HG03064 (cell line): Measurements from ENCODE around the gene EVPL.
"Not testable (repeated sequence)": the region's sequence is repeated elsewhere in the genome, so short reads cannot be mapped to it uniquely, and the experiment has no call there.

ENCODE experiments used
- ATAC-seq: cut with Tn5 transposase; IDR thresholded peaks from one replicate; pipeline ENCODE4 v1.9.1; 2021; ENCODE audit warnings: low read depth; ENCODE audit not compliant: unreplicated experiment

EVPL gene

GRCh38 chr17:76027159-76027839 is at the start of gene EVPL:
TSS of gene EVPL (minus strand) at chr17:76027306. CDS start at chr17:76027198, 108 bp downstream.
- ATAC-seq: no peak

- no peak for ATAC-seq
These were observed 49.1 kb upstream of the EVPL start for GRCh38 chr17:76076146-76076764.

- no peak for ATAC-seq
These were observed 48.4 kb upstream of the EVPL start for GRCh38 chr17:76075364-76076145.

DNA sequence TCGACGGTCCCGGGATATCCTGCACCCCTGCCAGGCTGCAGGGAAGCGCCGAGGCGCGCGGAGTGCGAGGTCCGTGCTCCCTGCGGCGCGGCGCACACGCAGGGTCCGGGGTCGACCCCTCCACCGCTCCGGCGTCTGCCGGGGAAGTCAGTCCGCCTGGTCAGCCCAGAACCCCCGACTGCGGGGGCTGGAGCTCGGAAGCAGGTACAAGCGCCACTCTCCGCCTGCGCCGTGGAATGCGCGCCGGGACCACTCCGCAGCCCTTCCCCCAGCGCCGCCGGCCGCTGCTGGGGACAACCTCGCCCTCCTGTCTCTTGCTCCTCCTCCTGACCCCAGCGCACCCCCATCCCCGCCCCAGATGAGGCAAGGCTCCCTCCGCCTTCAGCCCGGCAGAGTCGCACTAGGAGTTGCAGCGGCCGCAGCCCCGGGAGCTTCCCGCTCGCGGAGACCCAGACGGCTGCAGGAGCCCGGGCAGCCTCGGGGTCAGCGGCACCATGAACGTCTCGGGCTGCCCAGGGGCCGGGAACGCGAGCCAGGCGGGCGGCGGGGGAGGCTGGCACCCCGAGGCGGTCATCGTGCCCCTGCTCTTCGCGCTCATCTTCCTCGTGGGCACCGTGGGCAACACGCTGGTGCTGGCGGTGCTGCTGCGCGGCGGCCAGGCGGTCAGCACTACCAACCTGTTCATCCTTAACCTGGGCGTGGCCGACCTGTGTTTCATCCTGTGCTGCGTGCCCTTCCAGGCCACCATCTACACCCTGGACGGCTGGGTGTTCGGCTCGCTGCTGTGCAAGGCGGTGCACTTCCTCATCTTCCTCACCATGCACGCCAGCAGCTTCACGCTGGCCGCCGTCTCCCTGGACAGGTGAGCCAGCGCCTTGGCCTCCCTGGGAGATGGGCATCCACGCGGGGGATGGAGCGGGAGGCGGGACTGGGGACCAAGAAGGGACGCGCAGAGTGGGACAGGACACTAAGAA is 47.6 kb upstream of the EVPL start, which contains the start of gene GALR2:
TSS of gene GALR2 (plus strand) at position 392 of the 974 bp plus-strand sequence. CDS start at position 495, 103 bp downstream.
- no peak for ATAC-seq

DNA sequence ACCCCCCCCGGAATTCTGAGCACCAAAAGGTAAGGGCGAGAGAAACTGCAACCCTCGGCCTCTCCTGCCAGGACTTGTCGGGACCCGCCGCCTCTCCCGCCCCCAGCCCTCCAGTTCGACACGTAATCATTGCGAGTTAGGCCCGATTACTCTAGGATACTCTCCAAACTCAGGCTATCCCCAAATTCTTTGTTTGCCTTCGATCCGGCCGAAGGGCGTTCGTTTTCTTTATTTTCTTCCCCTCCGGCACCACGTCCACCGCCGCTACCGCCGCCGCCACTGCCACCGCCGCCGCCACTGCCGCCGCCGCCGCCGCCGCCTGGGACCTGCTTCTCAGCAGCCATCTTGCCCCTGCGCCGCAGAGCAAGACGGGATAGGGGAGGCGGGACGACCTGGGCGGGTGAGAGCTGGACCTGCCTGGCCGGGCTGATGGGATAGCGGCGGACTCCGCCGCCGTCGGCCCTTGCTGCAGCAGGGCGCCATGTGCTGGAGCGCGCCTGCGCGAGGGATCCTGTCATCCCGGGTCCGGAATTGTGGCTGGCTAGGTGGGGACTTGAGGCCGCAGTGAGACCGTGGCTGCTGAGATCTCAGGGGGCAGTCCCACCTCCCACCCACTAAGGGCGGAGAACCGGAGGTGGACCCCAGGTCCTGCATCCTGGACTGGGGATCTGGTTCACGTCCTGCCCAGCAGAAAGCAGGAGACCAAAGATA is 45.2 kb upstream of the EVPL start, which contains the start of gene SRP68:
TSS of gene SRP68 (minus strand) at position 370 of the 711 bp plus-strand sequence. CDS start at position 344, 26 bp downstream.
- peak; percentile 69 for ATAC-seq

DNA sequence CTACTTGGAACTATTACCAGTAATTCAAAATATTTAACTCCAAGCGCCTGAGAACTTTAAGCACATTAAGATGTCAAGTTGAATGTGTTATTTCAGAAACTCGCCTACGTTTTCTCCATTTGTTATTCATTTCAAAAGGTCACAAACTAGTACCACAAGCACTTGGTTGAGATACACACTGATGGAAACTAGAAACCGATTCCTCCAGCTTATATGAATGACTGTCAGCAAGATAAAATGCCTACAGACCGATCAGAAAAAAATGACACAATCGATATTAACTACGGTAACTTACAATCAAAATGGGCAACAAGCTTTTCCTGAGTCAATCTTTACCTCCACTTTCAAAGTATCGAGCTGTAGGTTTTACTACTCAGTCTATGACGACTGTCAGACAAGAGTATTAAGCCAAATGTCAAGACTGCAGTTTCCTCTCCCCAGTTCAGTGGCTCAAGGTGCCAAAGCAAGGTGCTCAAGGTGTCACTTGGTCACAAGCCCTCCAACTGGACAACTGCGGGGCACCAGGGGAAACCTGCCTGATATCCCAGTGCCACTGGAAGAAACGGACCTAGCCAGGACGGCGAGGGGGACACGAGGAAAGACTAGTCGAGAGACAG is 44.5 kb upstream of the EVPL start:
- ATAC-seq: no peak

GRCh38 chr17:76065775-76066174 is 38.7 kb upstream of the EVPL start:
- no peak for ATAC-seq

DNA sequence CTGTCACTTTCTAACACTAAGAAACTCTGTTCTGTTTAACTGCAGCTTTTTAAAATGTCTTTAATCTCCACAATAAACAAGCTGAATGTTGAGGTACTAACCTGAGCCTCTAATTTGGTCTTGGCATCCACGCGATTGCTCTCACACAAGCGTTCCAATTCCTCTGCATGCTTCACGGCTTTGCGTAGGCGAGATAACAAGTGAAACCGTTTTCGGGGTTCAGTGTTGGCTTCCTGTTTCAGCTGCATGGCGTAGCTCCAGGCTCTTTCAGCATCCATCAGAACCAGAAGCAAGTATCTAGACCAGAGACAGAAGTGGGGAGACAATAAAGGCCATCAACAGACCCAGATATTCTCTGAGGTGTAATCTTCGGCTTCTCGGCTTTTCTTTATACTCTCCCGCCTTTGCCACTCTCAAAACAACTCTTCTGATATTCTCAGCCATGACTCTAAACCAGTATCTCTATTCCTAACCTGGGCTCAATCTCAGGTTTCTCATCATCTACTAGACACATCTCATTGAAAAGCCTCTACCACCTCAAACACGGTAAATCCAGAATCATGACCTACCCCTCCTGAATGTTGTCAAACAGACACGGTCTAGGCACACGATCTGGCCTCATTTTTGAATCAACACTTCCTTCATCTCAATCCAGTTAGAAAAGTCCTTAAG is 36.9 kb upstream of the EVPL start:
- no peak for ATAC-seq

- ATAC-seq: not testable (repeated sequence)
These were observed 31.2 kb upstream of the EVPL start for GRCh38 chr17:76058264-76058663.

DNA sequence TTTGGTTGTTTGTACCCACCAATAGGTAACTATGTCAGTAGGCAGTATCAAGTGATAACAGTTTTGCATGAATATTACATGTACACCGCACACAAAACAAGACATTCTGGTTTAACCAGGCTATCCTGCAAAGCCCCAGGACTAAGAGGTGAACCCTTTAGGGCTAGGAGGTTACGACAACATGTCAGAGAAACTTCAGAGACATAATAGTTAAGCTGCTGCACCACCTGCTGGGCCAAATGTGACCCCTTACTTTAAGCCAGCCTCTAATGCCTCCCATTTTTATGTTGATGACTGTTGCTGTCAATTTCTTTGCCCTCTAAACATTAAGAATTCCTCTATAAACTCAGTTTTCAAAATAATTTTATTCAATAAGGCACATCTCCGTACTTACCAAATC is 29.8 kb upstream of the EVPL start:
- ATAC-seq: no peak

- ATAC-seq: no peak
These were observed 27.0 kb upstream of the EVPL start for GRCh38 chr17:76054112-76054476.

- ATAC-seq: no peak
These were observed 26.4 kb upstream of the EVPL start for GRCh38 chr17:76053246-76054111.

DNA sequence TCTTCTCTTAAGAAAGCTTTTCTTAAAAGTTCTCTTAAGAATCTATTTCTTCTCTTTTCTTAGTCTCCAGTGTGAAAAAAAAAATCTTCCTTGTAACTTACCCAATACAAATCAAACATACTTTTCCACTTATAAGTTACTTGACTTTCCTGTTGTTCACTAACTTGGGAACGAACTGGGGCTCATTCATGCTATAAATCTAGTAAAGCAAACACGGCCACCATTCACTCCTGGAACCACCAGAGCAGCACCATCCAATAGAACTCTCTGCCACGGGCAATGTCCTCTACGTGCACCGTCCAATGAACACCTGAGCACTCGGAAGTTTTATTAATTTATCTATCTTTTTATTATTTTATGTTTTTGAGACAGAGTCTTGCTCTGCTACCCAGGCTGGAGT is 24.5 kb upstream of the EVPL start:
- ATAC-seq: no peak

- ATAC-seq: no peak
These were observed 23.7 kb upstream of the EVPL start for GRCh38 chr17:76050538-76051467.

- ATAC-seq: no peak
These were observed 22.9 kb upstream of the EVPL start for GRCh38 chr17:76049836-76050537.

- ATAC-seq: no peak
These were observed 22.1 kb upstream of the EVPL start for GRCh38 chr17:76049239-76049638.
